ENCODE results near the gene SLC10A7. TPM values are rescaled to one million over a fixed set of nuclear protein-coding genes. Genes with fewer than 3 reads are reported as not detected.

The SLC10A7 gene
- total and polyA plus RNA-seq, 10 of the 15 experiments (the other 5 are each of a cell fraction or from before 2014, with no cell fraction given) = 4.6 to 23.7 (median 15.6) TPM

DNA sequence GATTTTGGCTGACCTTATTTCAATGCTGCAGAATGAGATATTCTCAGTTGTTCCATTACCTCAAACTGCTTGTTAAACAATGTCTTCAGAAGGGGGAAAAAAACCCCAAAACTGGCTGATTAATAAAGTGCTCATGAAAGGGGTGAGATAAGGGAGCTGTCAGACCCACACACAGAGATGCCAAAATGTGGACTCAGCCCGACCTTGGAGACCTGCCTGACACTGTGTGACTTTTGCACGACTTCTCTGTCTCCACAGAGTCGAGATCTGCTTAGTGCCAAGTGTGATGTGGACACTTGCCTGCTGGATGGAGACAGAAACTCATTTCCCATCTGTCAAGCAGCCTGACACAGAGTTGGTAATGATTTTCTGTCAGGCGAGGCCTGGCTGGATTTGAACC, 275.9 kb downstream of the SLC10A7 start:
- Histone ChIP-seq H3K9me3 (replicated peaks; ENCODE audit: control insufficient read depth, insufficient read depth, low read length) (no peaks in the 10 kb centered on the region), H3K36me3 (ENCODE audit: control insufficient read depth in 2 of 2, insufficient read depth in 2 of 2, low read length in 1 of 2) (no peaks in the 10 kb centered on the region), H2AFZ (ENCODE audit: control insufficient read depth, low read depth, low read length) (no peak overlapping the region), H3K4me1 (ENCODE audit: control insufficient read depth, insufficient read depth, low read length) (peaks cover 24% of the 10 kb centered on the region), H3K4me2 (ENCODE audit: control insufficient read depth, insufficient read depth) (no peak overlapping the region), H3K79me2 (ENCODE audit: control insufficient read depth, insufficient read depth, low read length) (no peaks in the 10 kb centered on the region), H3K27ac (ENCODE audit: control insufficient read depth, insufficient read depth) (no peak overlapping the region), H4K20me1 (ENCODE audit: control insufficient read depth, insufficient read depth) (no peaks in the 10 kb centered on the region), H3K9ac (ENCODE audit: control insufficient read depth, insufficient read depth, low read length) (no peak overlapping the region), H3K27me3 (replicated peaks in 1 of 2; ENCODE audit: control insufficient read depth in 2 of 2, insufficient read depth in 2 of 2, low read length in 1 of 2) (no peaks in the 10 kb centered on the region), H3K4me3 (no peak overlapping the region)
- no TSS peak for BruUV-seq (replicated peaks)
- RAD21 ChIA-PET (ENCODE audit: unreplicated experiment) = no interaction called here
- no peak for FAIRE-seq
- CTCF ChIA-PET = interaction anchor here (1.4 to 3.5 kb wide), 4 partner anchors 14 to 93 kb away, joined by 3 to 18 read pairs (median 10); no protein-coding TSS in a partner anchor
- intact Hi-C loops (cut with micrococcal nuclease; ENCODE audit: unreplicated experiment) = no loop called here
- SMC1A ChIA-PET (ENCODE audit: uncharacterized antibody, unreplicated experiment) = interaction anchor here (1.1 to 1.7 kb wide), 4 partner anchors 66 to 93 kb away, joined by 3 to 6 read pairs (median 4); no protein-coding TSS in a partner anchor
- TF ChIP-seq RAD51 (IDR thresholded peaks at IDR 0.05) (no peak), SPI1 (IDR thresholded peaks at IDR 0.05; ENCODE audit: borderline replicate concordance, insufficient read depth, low read depth, low read length) (no peak)
- no peak for ATAC-seq
- in situ Hi-C loops (cut with MboI) = loop anchor here (5.0 kb wide), 1 partner anchor 91 kb away; no protein-coding TSS in a partner anchor
- 94% methylated on average over 4 of the region's 4 CpGs for WGBS (ENCODE audit: insufficient coverage, insufficient replicate concordance, low lambda C conversion rate, missing lambda C conversion rate)
- POLR2A ChIA-PET = interaction anchor here (0.9 kb wide), 1 partner anchor 18 kb away, joined by 3 read pairs; no protein-coding TSS in a partner anchor
- DNase-seq (ENCODE audit: low read depth, low spot score) = no peak

GRCh38 chr4:146245246-146245645, 276.5 kb downstream of the SLC10A7 start:
- ChIA-PET CTCF (interaction anchor here (1.4 to 3.5 kb wide), 8 partner anchors 14 to 852 kb away, joined by 3 to 18 read pairs (median 5); no protein-coding TSS in a partner anchor), POLR2A (interaction anchor here (0.9 to 1.3 kb wide), 2 partner anchors 19 to 24 kb away, joined by 3 read pairs; no protein-coding TSS in a partner anchor), RAD21 (ENCODE audit: unreplicated experiment) (interaction anchor here (1.5 to 1.6 kb wide), 3 partner anchors 19 to 34 kb away, joined by 4 to 9 read pairs (median 5); no protein-coding TSS in a partner anchor), SMC1A (ENCODE audit: uncharacterized antibody, unreplicated experiment) (interaction anchor here (1.1 to 2.1 kb wide), 14 partner anchors 14 to 852 kb away, joined by 3 to 8 read pairs (median 4); no protein-coding TSS in a partner anchor)
- H3K4me2 ChIP-seq (ENCODE audit: control insufficient read depth, insufficient read depth) = no peak overlapping the region
- no peak overlapping the region for H3K9ac ChIP-seq (ENCODE audit: control insufficient read depth, insufficient read depth, low read length)
- H3K36me3 ChIP-seq (ENCODE audit: control insufficient read depth in 2 of 2, insufficient read depth in 2 of 2, low read length in 1 of 2) = no peaks in the 10 kb centered on the region
- H3K4me1 ChIP-seq (ENCODE audit: control insufficient read depth, insufficient read depth, low read length) = peaks cover 24% of the 10 kb centered on the region
- H2AFZ ChIP-seq (ENCODE audit: control insufficient read depth, low read depth, low read length) = no peak overlapping the region
- ATAC-seq (no peak; the same call in 2 of the 3 replicates), FAIRE-seq (no peak), DNase-seq (ENCODE audit: low read depth, low spot score) (no peak)
- no peaks in the 10 kb centered on the region for H3K9me3 ChIP-seq (replicated peaks; ENCODE audit: control insufficient read depth, insufficient read depth, low read length)
- no peaks in the 10 kb centered on the region for H4K20me1 ChIP-seq (ENCODE audit: control insufficient read depth, insufficient read depth)
- no peaks in the 10 kb centered on the region for H3K27me3 ChIP-seq (replicated peaks in 1 of 2; ENCODE audit: control insufficient read depth in 2 of 2, insufficient read depth in 2 of 2, low read length in 1 of 2)
- H3K27ac ChIP-seq (ENCODE audit: control insufficient read depth, insufficient read depth) = no peak overlapping the region
- TF ChIP-seq CBX3 (IDR thresholded peaks at IDR 0.05; ENCODE audit: borderline replicate concordance, low read depth) = no peak
- TF ChIP-seq SMC3 (IDR thresholded peaks at IDR 0.05; ENCODE audit: borderline replicate concordance, low read length) = no peak
- TF ChIP-seq POU2F2 (IDR thresholded peaks at IDR 0.05; ENCODE audit: borderline replicate concordance, low read depth, low read length) = no peak
- no peak for TF ChIP-seq NBN (IDR thresholded peaks at IDR 0.05)
- no peak for TF ChIP-seq RELB (IDR thresholded peaks at IDR 0.05; ENCODE audit: low read depth)
- TF ChIP-seq EED (IDR thresholded peaks at IDR 0.05; ENCODE audit: low read depth) = no peak
- no peak for TF ChIP-seq BRCA1 (IDR thresholded peaks at IDR 0.05; ENCODE audit: low read depth, low read length)
- no peak for TF ChIP-seq MTA3 (IDR thresholded peaks at IDR 0.05; ENCODE audit: borderline replicate concordance, low read length)
- no peak for TF ChIP-seq YY1 (IDR thresholded peaks at IDR 0.05; ENCODE audit: low read depth, low read length)
- no peak for TF ChIP-seq POLR2AphosphoS2 (IDR thresholded peaks at IDR 0.05; ENCODE audit: low read depth, low read length)
- no TSS peak for BruUV-seq (replicated peaks)
- no peak overlapping the region for H3K4me3 ChIP-seq
- intact Hi-C loops (cut with micrococcal nuclease; ENCODE audit: unreplicated experiment) (no loop called here), in situ Hi-C loops (cut with MboI) (loop anchor here (5.0 kb wide), 1 partner anchor 92 kb away; no protein-coding TSS in a partner anchor)
- 80% methylated on average over 3 of the region's 3 CpGs for WGBS (ENCODE audit: insufficient coverage, insufficient replicate concordance, low lambda C conversion rate, missing lambda C conversion rate)
- H3K79me2 ChIP-seq (ENCODE audit: control insufficient read depth, insufficient read depth, low read length) = no peaks in the 10 kb centered on the region
